PC-9 (cell line): ENCODE measurements around the gene ADORA1. TPM values are rescaled to one million over a fixed set of nuclear protein-coding genes. Genes with fewer than 3 reads are reported as not detected.

Experiments used
- BruUV-seq: library from RNA; stranded (reverse); fragments of 400-500 nt; replicated peaks from 2 replicates; lab custom pipeline; 2021; lab: Mats Ljungman, UMichigan
- CTCF ChIA-PET: fragments of 300-600 bp; sonication (Branson Sonifier 250); formaldehyde crosslinking; loops from one replicate; lab custom pipeline; 2022; ENCODE audit warnings: antibody characterized with exemption; lab: Charles Lee
- POLR2A ChIA-PET: fragments of 300-600 bp; sonication (Branson Sonifier 250); formaldehyde crosslinking; loops from one replicate; lab custom pipeline; 2022; ENCODE audit warnings: antibody characterized with exemption; ENCODE audit not compliant: unreplicated experiment; lab: Charles Lee
- DNase-seq, 2 experiments: peaks; one replicate each; pipeline versions ENCODE4 v3.0.0 to v3.0.0-alpha.2; 2015 to 2022; ENCODE audit warnings: mixed read lengths in 1 of 2
- H2AFZ ChIP-seq: fragments of 200-600 bp; sonication (generic); 2 replicates; pipeline ENCODE4 v1.8.1; 2017; ENCODE audit warnings: antibody characterized with exemption
- H3F3A ChIP-seq: fragments of 200-600 bp; sonication (generic); 2 replicates; pipeline ENCODE4 v1.8.1; 2017; ENCODE audit warnings: antibody characterized with exemption, mild to moderate bottlenecking, low read depth; ENCODE audit not compliant: insufficient read depth
- H3K27ac ChIP-seq: fragments of 200-600 bp; sonication (generic); 2 replicates; pipeline ENCODE4 v1.6.1; 2016; ENCODE audit warnings: mixed run types
- H3K27me3 ChIP-seq: fragments of 200-600 bp; sonication (generic); 2 replicates; pipeline ENCODE4 v1.6.1; 2016; ENCODE audit warnings: low read depth, mixed run types; ENCODE audit not compliant: insufficient read depth
- H3K36me3 ChIP-seq: fragments of 200-600 bp; sonication (generic); 2 replicates; pipeline ENCODE4 v1.6.1; 2016; ENCODE audit warnings: low read depth, mixed run types
- H3K4me1 ChIP-seq: fragments of 200-600 bp; sonication (generic); replicated peaks from 2 replicates; pipeline ENCODE4 v1.6.1; 2016; ENCODE audit warnings: mixed run types; ENCODE audit not compliant: insufficient read depth
- H3K4me2 ChIP-seq: fragments of 200-600 bp; sonication (generic); 2 replicates; pipeline ENCODE4 v1.6.1; 2017; ENCODE audit warnings: mixed run types
- H3K4me3 ChIP-seq: fragments of 200-600 bp; sonication (generic); 2 replicates; pipeline ENCODE4 v1.6.1; 2016; ENCODE audit warnings: mixed run types
- H3K79me2 ChIP-seq: fragments of 200-600 bp; sonication (generic); 2 replicates; pipeline ENCODE4 v1.6.1; 2017; ENCODE audit warnings: low read depth, mixed run types
- H3K9me2 ChIP-seq: fragments of 200-600 bp; sonication (generic); 2 replicates; pipeline ENCODE4 v1.8.1; 2017; ENCODE audit warnings: mild to moderate bottlenecking; ENCODE audit not compliant: insufficient read depth
- H3K9me3 ChIP-seq: fragments of 200-600 bp; sonication (generic); 2 replicates; pipeline ENCODE4 v1.8.1; 2016; ENCODE audit warnings: low read depth; ENCODE audit not compliant: insufficient read depth
- H4K20me1 ChIP-seq: fragments of 200-600 bp; sonication (generic); 2 replicates; pipeline ENCODE4 v1.8.1; 2017; ENCODE audit not compliant: insufficient read depth
- CTCF ChIP-seq: fragments of 200-600 bp; sonication (generic); conservative IDR thresholded peaks from 2 replicates; pipeline ENCODE4 v1.6.1; 2017; ENCODE audit warnings: mixed run types, antibody characterized with exemption, mild to moderate bottlenecking, moderate library complexity
- EZH2 ChIP-seq: fragments of 200-600 bp; sonication (generic); IDR thresholded peaks from 2 replicates; pipeline ENCODE4 v1.8.0; 2017; ENCODE audit warnings: antibody characterized with exemption, low read depth
- intact Hi-C: fragments of 100-400 bp; cut with micrococcal nuclease; formaldehyde crosslinking; loops from one replicate; pipeline ENCODE4 v1.10.0; 2022; ENCODE audit not compliant: unreplicated experiment
- total RNA-seq: library from RNA; stranded (reverse); gene quantifications from 2 replicates; pipeline ENCODE4 v1.2.3, GENCODE V29; 2021

ADORA1 gene
- total RNA-seq, 1 experiment from 2014 or later = 8.3 TPM

- ChIA-PET POLR2A (no interaction called here), CTCF (no interaction called here)
- Histone ChIP-seq H3K4me3 (no peak overlapping the region), H3K79me2 (no peaks in the 10 kb centered on the region), H3K9me2 (no peaks in the 10 kb centered on the region), H3K4me2 (no peak overlapping the region), H2AFZ (no peak overlapping the region), H3K36me3 (peaks cover 17% of the 10 kb centered on the region), H3K9me3 (peaks cover 8% of the 10 kb centered on the region), H4K20me1 (no peaks in the 10 kb centered on the region), H3K27me3 (no peaks in the 10 kb centered on the region), H3K27ac (no peak overlapping the region), H3F3A (no peaks in the 10 kb centered on the region), H3K4me1 (peaks cover 14% of the 10 kb centered on the region)
- intact Hi-C loops = no loop called here
- TF ChIP-seq CTCF (no peak), EZH2 (no peak)
- no peak for DNase-seq
- BruUV-seq = no TSS peak
Measured at GRCh38 chr1:203162403-203162802, 34.9 kb downstream of the ADORA1 start.

- POLR2A ChIA-PET = no interaction called here
- Histone ChIP-seq H3K4me1 (peaks cover 9% of the 10 kb centered on the region), H3K27ac (no peak overlapping the region), H3F3A (no peaks in the 10 kb centered on the region), H2AFZ (no peak overlapping the region), H3K4me3 (no peak overlapping the region), H4K20me1 (no peaks in the 10 kb centered on the region), H3K79me2 (no peaks in the 10 kb centered on the region), H3K9me2 (no peaks in the 10 kb centered on the region), H3K36me3 (peaks cover under 1% of the 10 kb centered on the region), H3K9me3 (no peaks in the 10 kb centered on the region; the same call in 1 of the 2 replicates), H3K27me3 (no peaks in the 10 kb centered on the region), H3K4me2 (no peak overlapping the region)
- TF ChIP-seq CTCF = no peak
- TF ChIP-seq EZH2 = no peak
- intact Hi-C loops = no loop called here
- CTCF ChIA-PET = interaction anchor here (0.5 kb wide), 1 partner anchor 11 kb away, joined by 4 read pairs; no protein-coding TSS in a partner anchor
- no peak for DNase-seq
- BruUV-seq = no TSS peak
Measured at GRCh38 chr1:203163891-203164635, 36.5 kb downstream of the ADORA1 start.

- Histone ChIP-seq H3F3A (no peaks in the 10 kb centered on the region), H2AFZ (no peak overlapping the region), H3K4me1 (peaks cover 9% of the 10 kb centered on the region), H3K36me3 (no peaks in the 10 kb centered on the region), H4K20me1 (no peaks in the 10 kb centered on the region), H3K9me3 (no peaks in the 10 kb centered on the region), H3K9me2 (no peaks in the 10 kb centered on the region), H3K4me3 (no peak overlapping the region), H3K79me2 (no peaks in the 10 kb centered on the region), H3K27ac (no peak overlapping the region), H3K27me3 (no peaks in the 10 kb centered on the region), H3K4me2 (no peak overlapping the region)
- DNase-seq = no peak
- TF ChIP-seq EZH2 = no peak
- no peak for TF ChIP-seq CTCF
- intact Hi-C loops = no loop called here
- ChIA-PET CTCF (no interaction called here), POLR2A (no interaction called here)
- BruUV-seq = no TSS peak
Measured at GRCh38 chr1:203165101-203165799, 37.7 kb downstream of the ADORA1 start.
